Sigmoid colon (tissue), 7 donors: ENCODE data around the gene C8G. TPM values are rescaled to one million over a fixed set of nuclear protein-coding genes. Genes with fewer than 3 reads are reported as not detected.
A peak's percentile ranks its signal among the peaks of the same experiment; 100 is the strongest.

Source experiments
- DNase-seq: peaks from one replicate; pipeline ENCODE4 v3.0.0-alpha.2; 2019
- H3K27ac ChIP-seq, 4 donors: fragments of 200-600 bp; sonication (generic); one replicate each; pipeline ENCODE4 v1.5.1; 2016 to 2019; ENCODE audit warnings: mild to moderate bottlenecking in 1 of 4
- H3K27me3 ChIP-seq, 3 donors: fragments of 200-600 bp; sonication (generic); one replicate each; pipeline ENCODE4 v1.5.1; 2019; ENCODE audit warnings: mild to moderate bottlenecking in 1 of 3
- H3K36me3 ChIP-seq, 4 donors: fragments of 200-600 bp; sonication (generic); one replicate each; pipeline ENCODE4 v1.5.1; 2016 to 2019
- H3K4me1 ChIP-seq, 4 donors: fragments of 200-600 bp; sonication (generic); one replicate each; pipeline ENCODE4 v1.5.1; 2017 to 2019
- H3K4me3 ChIP-seq, 4 donors: fragments of 200-600 bp; sonication (generic); one replicate each; pipeline ENCODE4 v1.5.1; 2017 to 2019; ENCODE audit warnings: mild to moderate bottlenecking in 2 of 4, moderate library complexity in 1 of 4
- H3K9me3 ChIP-seq, 4 donors: fragments of 200-600 bp in 3 of 4; sonication (generic) in 3 of 4; one replicate each; pipeline versions ENCODE4 v1.5.1 to v1.6.1; 2013 to 2019
- EP300 ChIP-seq, 4 donors: sonication (generic); formaldehyde crosslinking; IDR thresholded peaks; one replicate each; pipeline ENCODE4 v1.6.1; 2017; ENCODE audit warnings: antibody characterized with exemption in 4 of 4
- POLR2A ChIP-seq, 2 donors: fragments of 450-650 bp; IDR thresholded peaks; one replicate each; pipeline ENCODE4 v1.6.1; 2016; ENCODE audit warnings: antibody characterized with exemption in 2 of 2, mild to moderate bottlenecking in 2 of 2, moderate library complexity in 2 of 2
- POLR2AphosphoS5 ChIP-seq, 4 donors: sonication (generic); formaldehyde crosslinking; IDR thresholded peaks; one replicate each; pipeline ENCODE4 v1.6.1; 2017; ENCODE audit warnings: antibody characterized with exemption in 4 of 4
- WGBS, 2 donors: extraction: QIAGEN DNeasy Blood & Tissue Kit; methylation state at CpG; one replicate each; pipeline ENCODE4 v1.1.7; 2013; 5-methylcytosine and 5-hydroxymethylcytosine counted together
- intact Hi-C: fragments of 100-400 bp; cut with DNase I; formaldehyde crosslinking; loops from one replicate; pipeline ENCODE4 v1.15.1; 2023
- polyA plus RNA-seq, 3 donors: library from polyadenylated mRNA; stranded (reverse); fragments of 200-250 nt; gene quantifications; one replicate each; pipeline ENCODE4 v1.2.3, GENCODE V29; 2013
- total RNA-seq, 4 donors: library from RNA; depleted of rRNA; stranded (reverse); fragments of >200 nt; gene quantifications; one replicate each; pipeline ENCODE4 v1.1.0, GENCODE V29; 2016
- TF ChIP-seq, protein P1 (sequence below), 4 experiments: fragments of 450-650 bp in 3 of 4; fragments of 200-600 bp in 1 of 4; IDR thresholded peaks; one replicate each; pipeline ENCODE4 v1.5.1; 2016 to 2019; ENCODE audit warnings: antibody characterized with exemption in 4 of 4, mild to moderate bottlenecking in 3 of 4, moderate library complexity in 2 of 4
- donor health status: healthy with polysubstance abuse.
- donor health status: Bipolar disorder and iron deficiency.
- donor health status: healthy.

C8G gene
- total and polyA plus RNA-seq, 7 donors, result 4.2 to 11.1 (median 5.4) TPM; not detected in 4

DNA sequence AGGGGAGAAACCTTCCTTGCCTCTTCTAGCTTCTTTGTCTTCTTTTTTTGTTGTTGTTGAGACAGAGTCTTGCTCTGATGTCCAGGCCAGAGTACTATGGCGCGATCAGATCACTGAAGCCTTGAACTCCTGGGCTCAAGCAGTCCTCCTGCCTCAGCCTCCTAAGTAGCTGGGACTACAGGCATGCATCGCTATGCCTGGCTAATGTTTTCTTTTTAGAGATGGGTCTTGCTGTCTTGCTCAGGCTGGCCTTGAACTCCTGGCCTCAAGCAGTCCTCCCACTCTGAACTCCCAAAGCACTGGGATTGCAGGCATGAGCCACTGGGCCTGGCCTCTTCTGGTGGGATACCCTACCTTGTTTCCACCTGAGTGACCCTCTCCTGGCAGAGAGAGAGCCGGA lies 43.8 kb downstream of the C8G start:
- Histone ChIP-seq H3K4me1 (peaks cover 0 to 34% (median 17%) of the 10 kb centered on the region in 4 donors), H3K27me3 (peaks cover 17 to 41% (median 30%) of the 10 kb centered on the region in 3 donors)
- intact Hi-C loops, result no loop called here

DNA sequence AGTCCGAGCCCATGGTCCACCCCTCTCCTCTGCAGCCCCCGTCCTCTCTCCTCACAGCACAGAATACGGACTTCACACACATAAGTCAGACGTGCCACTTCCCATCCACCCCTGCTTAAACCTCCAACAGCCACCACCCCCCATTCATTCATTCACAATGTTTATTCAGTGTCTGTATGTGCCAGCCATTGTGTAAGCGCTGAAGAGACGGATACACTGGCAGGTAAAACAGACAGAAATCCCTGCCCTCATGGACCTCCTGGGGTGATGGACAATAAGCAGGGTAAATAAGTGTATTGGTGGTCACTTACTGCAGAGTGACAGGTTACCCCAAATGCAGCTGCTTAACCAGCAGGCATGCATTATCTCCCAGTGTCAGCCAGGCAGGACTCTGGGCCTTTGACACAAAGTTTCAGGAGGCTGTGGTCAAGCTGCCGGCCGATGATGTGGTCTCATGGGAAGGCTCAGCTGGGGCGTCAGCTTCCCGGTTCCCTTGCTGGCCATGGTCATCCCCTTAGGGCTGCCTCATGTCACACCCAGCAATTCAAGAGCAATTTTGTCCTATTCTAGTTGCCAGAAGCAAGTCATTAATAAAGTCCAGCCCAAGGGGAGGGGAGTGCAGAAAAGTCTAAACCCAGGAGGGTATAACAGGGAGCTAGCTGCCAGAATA lies 45.3 kb downstream of the C8G start:
- Histone ChIP-seq H3K36me3 (peaks cover 0 to 5% (median 3%) of the 10 kb centered on the region in 4 donors), H3K27ac (no peak overlapping the region), H3K4me1 (peaks cover 0 to 36% (median 23%) of the 10 kb centered on the region in 4 donors), H3K4me3 (no peak overlapping the region), H3K9me3 (peaks cover 0 to 4% (median 0%) of the 10 kb centered on the region in 4 donors), H3K27me3 (peaks cover 21 to 41% (median 31%) of the 10 kb centered on the region in 3 donors)
- TF ChIP-seq POLR2AphosphoS5 (IDR thresholded peaks at IDR 0.05), result no peak
- TF ChIP-seq, protein P1, sequence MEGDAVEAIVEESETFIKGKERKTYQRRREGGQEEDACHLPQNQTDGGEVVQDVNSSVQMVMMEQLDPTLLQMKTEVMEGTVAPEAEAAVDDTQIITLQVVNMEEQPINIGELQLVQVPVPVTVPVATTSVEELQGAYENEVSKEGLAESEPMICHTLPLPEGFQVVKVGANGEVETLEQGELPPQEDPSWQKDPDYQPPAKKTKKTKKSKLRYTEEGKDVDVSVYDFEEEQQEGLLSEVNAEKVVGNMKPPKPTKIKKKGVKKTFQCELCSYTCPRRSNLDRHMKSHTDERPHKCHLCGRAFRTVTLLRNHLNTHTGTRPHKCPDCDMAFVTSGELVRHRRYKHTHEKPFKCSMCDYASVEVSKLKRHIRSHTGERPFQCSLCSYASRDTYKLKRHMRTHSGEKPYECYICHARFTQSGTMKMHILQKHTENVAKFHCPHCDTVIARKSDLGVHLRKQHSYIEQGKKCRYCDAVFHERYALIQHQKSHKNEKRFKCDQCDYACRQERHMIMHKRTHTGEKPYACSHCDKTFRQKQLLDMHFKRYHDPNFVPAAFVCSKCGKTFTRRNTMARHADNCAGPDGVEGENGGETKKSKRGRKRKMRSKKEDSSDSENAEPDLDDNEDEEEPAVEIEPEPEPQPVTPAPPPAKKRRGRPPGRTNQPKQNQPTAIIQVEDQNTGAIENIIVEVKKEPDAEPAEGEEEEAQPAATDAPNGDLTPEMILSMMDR (IDR thresholded peaks at IDR 0.05), result no peak
- no peak for TF ChIP-seq EP300 (IDR thresholded peaks at IDR 0.05)
- WGBS, 2 donors, result 72 to 86% methylated on average over 10 of the region's 10 CpGs
- no peak for DNase-seq
- intact Hi-C loops, result no loop called here

More for the DNA sequence above, 43.8 kb downstream of the C8G start:
- WGBS, 2 donors, result 95 to 97% methylated on average over 4 of the region's 4 CpGs
- Histone ChIP-seq H3K36me3 (peaks cover 0 to 4% (median under 1%) of the 10 kb centered on the region in 4 donors), H3K4me3 (no peak overlapping the region), H3K9me3 (peaks cover 0 to 4% (median 0%) of the 10 kb centered on the region in 4 donors), H3K27ac (no peak overlapping the region)
- DNase-seq, result no peak
- TF ChIP-seq EP300 (IDR thresholded peaks at IDR 0.05), result no peak
- TF ChIP-seq, protein P1 (IDR thresholded peaks at IDR 0.05), result no peak
- TF ChIP-seq POLR2A (IDR thresholded peaks at IDR 0.05), result no peak
- no peak for TF ChIP-seq POLR2AphosphoS5 (IDR thresholded peaks at IDR 0.05)

DNA sequence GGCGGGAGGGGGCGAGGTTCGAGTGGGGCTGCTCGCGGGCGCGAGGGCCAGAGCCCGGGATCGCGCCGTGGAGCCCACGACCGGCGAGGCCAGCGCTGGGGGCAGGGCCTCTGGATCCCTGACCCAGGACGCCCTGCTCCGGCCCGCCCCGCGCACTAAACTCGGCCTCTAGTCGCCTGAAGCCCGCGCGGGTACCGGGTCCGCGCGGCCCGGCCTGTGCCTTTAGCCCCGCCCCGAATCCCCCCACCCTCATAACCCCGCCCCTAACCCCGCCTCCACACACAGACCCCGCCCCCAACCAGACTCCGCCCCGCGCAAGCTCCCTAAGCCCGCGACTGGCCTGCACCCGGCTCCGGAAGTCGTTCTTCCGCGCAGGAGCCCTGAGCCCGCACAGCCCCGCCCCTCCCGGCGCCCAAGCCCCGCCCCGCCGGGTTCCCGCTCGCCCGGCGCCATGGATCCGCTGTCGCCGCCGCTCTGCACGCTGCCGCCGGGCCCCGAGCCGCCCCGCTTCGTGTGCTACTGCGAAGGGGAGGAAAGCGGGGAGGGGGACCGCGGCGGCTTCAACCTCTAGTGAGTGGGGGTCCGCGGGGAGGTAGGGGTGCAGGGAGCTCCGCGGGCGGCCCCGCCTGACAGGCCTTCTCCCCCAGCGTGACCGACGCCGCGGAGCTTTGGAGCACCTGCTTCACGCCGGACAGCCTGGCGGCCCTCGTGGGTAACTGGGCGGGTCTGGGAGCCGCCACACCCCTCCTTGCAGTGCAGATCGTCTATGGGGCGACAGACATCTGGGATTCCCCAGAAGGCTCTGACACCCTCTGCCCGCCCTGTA lies 47.2 kb downstream of the C8G start, which contains the start of gene PAXX:
Gene PAXX, plus strand, starts transcription at position 430 of the 826 bp plus-strand sequence. Its CDS starts 22 bp downstream, at position 452.
- peak; percentile 96 for DNase-seq
- peaks cover 0 to 5% (median 3%) of the 10 kb centered on the region in 4 donors for H3K36me3 ChIP-seq
- peak within 1 kb of the TSS; percentile 84 to 90 (median 88) for H3K27ac ChIP-seq
- peak within 1 kb of the TSS; percentile 74 to 82 (median 77) for H3K4me3 ChIP-seq
- H3K4me1 ChIP-seq, result peaks cover 0 to 42% (median 35%) of the 10 kb centered on the region in 4 donors
- intact Hi-C loops, result no loop called here
- 1% methylated on average over 92 of the region's 92 CpGs for WGBS, 2 donors
- TF ChIP-seq POLR2A (IDR thresholded peaks at IDR 0.05), result no peak
- TF ChIP-seq EP300 (IDR thresholded peaks at IDR 0.05), result no peak
- TF ChIP-seq, protein P1 (IDR thresholded peaks at IDR 0.05), result no peak
- peak in 1 of 4 donors; percentile 56 for TF ChIP-seq POLR2AphosphoS5 (IDR thresholded peaks at IDR 0.05)
- peaks cover 0 to 4% (median 0%) of the 10 kb centered on the region in 4 donors for H3K9me3 ChIP-seq
- H3K27me3 ChIP-seq, result peaks cover 23 to 44% (median 38%) of the 10 kb centered on the region in 3 donors

DNA sequence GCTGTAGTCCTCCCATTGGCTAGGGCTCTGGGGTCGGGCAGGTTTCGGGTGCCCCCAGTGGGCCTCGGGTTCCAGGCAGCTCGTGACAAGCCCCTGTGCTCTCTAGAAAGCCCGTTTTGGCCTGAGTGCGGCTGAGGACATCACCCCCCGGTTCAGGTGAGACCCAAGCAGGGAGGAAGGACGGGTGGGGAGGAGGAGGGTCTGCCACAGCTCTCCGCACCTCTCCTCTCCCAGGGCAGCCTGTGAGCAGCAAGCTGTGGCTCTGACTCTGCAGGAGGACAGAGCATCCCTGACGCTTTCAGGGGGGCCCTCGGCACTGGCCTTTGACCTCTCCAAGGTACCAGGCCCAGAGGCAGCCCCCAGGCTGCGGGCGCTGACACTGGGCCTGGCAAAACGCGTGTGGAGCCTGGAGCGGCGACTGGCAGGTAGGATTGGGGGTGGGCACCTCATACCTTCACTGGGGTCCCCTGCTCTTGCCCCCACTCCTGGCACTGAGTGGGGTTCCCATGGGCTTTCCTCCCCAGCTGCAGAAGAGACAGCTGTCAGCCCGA lies 47.9 kb downstream of the C8G start:
- no peak for DNase-seq
- Histone ChIP-seq H3K9me3 (peaks cover 0 to 4% (median 0%) of the 10 kb centered on the region in 4 donors), H3K36me3 (peaks cover 0 to 5% (median 3%) of the 10 kb centered on the region in 4 donors), H3K27ac (peak overlapping the region; percentile 84 to 90 (median 88)), H3K4me1 (peaks cover 0 to 42% (median 35%) of the 10 kb centered on the region in 4 donors), H3K27me3 (peaks cover 26 to 50% (median 44%) of the 10 kb centered on the region in 3 donors), H3K4me3 (peak overlapping the region; percentile 74 to 82 (median 77))
- 28 to 44% methylated on average over 18 of the region's 18 CpGs for WGBS, 2 donors
- intact Hi-C loops, result no loop called here
- TF ChIP-seq, protein P1 (IDR thresholded peaks at IDR 0.05), result no peak
- TF ChIP-seq EP300 (IDR thresholded peaks at IDR 0.05) (no peak), POLR2AphosphoS5 (IDR thresholded peaks at IDR 0.05) (no peak), POLR2A (IDR thresholded peaks at IDR 0.05) (no peak)
